ENCODE results near the gene SGCA. TPM values are rescaled to one million over a fixed set of nuclear protein-coding genes. Genes with fewer than 3 reads are reported as not detected.
A peak's percentile ranks its signal among the peaks of the same experiment; 100 is the strongest.

The SGCA gene
- total RNA-seq, 2 donors from 2014 or later = 0.51 to 2.6 TPM

DNA sequence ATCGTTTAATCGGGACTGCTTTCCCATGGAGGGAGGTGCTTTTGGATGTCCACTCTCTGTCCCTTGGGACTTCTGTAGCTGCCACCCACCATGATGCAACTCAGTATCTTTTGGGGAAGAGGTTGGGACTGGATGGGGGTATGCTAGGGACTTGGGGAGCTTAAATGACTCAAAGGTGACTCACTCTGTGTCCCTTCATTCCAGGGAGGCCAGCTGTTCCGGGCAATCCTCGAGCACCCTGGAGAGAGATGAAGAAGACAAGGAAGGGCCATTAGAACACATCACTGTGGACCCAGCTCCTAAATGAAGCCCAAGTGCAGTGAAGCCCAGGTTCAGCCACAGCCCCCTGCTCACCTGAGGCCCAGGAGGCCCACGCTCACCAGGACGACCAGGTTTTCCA is 31.0 kb downstream of the SGCA start:
- peaks cover 20% of the 10 kb centered on the region for H3K36me3 Mint-ChIP-seq (ENCODE audit: low read depth)
- peaks cover 8% of the 10 kb centered on the region for H3K4me1 Mint-ChIP-seq
- no peak for DNase-seq
- Histone ChIP-seq H3K27ac (ENCODE audit: low read depth, low read length) (no peak overlapping the region), H3K4me1 (ENCODE audit: control insufficient read depth, insufficient read depth, low read length) (no peaks in the 10 kb centered on the region), H3K9me3 (ENCODE audit: control insufficient read depth, low read length) (no peaks in the 10 kb centered on the region), H3K4me3 (ENCODE audit: low read length) (no peak overlapping the region), H3K9ac (ENCODE audit: extremely low read depth, low read length, poor library complexity, severe bottlenecking) (no peak overlapping the region), H3K27me3 (ENCODE audit: control insufficient read depth, insufficient read depth, low read length, poor library complexity, severe bottlenecking) (peaks cover 12% of the 10 kb centered on the region), H3K36me3 (ENCODE audit: control insufficient read depth, insufficient read depth, low read length) (peaks cover 9% of the 10 kb centered on the region)
- no peak for TF ChIP-seq CTCF (conservative IDR thresholded peaks at IDR 0.05)
- peaks cover 13% of the 10 kb centered on the region for H3K27me3 Mint-ChIP-seq (ENCODE audit: insufficient read depth)
- WGBS, 2 experiments (ENCODE audit: insufficient coverage in 1 of 2, insufficient read length in 1 of 2) = 89 to 92% methylated on average over 2 to 6 of the region's 6 CpGs
- no peak overlapping the region for H3K27ac Mint-ChIP-seq
- no peak overlapping the region for H3K4me3 Mint-ChIP-seq
- no peaks in the 10 kb centered on the region for H3K9me3 Mint-ChIP-seq

GRCh38 chr17:50198026-50198669 is 32.3 kb downstream of the SGCA start:
- Histone ChIP-seq H3K27ac (ENCODE audit: low read depth, low read length) (no peak overlapping the region), H3K9me3 (ENCODE audit: control insufficient read depth, low read length) (no peaks in the 10 kb centered on the region), H3K27me3 (ENCODE audit: control insufficient read depth, insufficient read depth, low read length, poor library complexity, severe bottlenecking) (peaks cover 23% of the 10 kb centered on the region), H3K36me3 (ENCODE audit: control insufficient read depth, insufficient read depth, low read length) (peaks cover 3% of the 10 kb centered on the region), H3K4me3 (ENCODE audit: low read length) (no peak overlapping the region), H3K9ac (ENCODE audit: extremely low read depth, low read length, poor library complexity, severe bottlenecking) (no peak overlapping the region), H3K4me1 (ENCODE audit: control insufficient read depth, insufficient read depth, low read length) (no peaks in the 10 kb centered on the region)
- Mint-ChIP-seq H3K4me3 (peak overlapping the region; percentile 72), H3K27me3 (ENCODE audit: insufficient read depth) (peaks cover 27% of the 10 kb centered on the region), H3K4me1 (peaks cover 8% of the 10 kb centered on the region), H3K36me3 (ENCODE audit: low read depth) (peaks cover 20% of the 10 kb centered on the region), H3K27ac (no peak overlapping the region), H3K9me3 (no peaks in the 10 kb centered on the region)
- peak; percentile 84 for TF ChIP-seq CTCF (conservative IDR thresholded peaks at IDR 0.05)
- whole genome bisulfite sequencing, 2 experiments (ENCODE audit: insufficient coverage in 1 of 2, insufficient read length in 1 of 2) = 65 to 75% methylated on average over 6 to 7 of the region's 7 CpGs
- peak; percentile 89 for DNase-seq

GRCh38 chr17:50199211-50199802 is 33.5 kb downstream of the SGCA start:
- Histone ChIP-seq H3K27ac (ENCODE audit: low read depth, low read length) (no peak overlapping the region), H3K9me3 (ENCODE audit: control insufficient read depth, low read length) (no peaks in the 10 kb centered on the region), H3K4me3 (ENCODE audit: low read length) (peak overlapping the region; percentile 74), H3K36me3 (ENCODE audit: control insufficient read depth, insufficient read depth, low read length) (no peaks in the 10 kb centered on the region), H3K9ac (ENCODE audit: extremely low read depth, low read length, poor library complexity, severe bottlenecking) (peak overlapping the region; percentile 38), H3K4me1 (ENCODE audit: control insufficient read depth, insufficient read depth, low read length) (no peaks in the 10 kb centered on the region), H3K27me3 (ENCODE audit: control insufficient read depth, insufficient read depth, low read length, poor library complexity, severe bottlenecking) (peaks cover 23% of the 10 kb centered on the region)
- 55% methylated on average over 10 to 41 of the region's 41 CpGs for WGBS, 2 experiments (ENCODE audit: insufficient coverage in 1 of 2, insufficient read length in 1 of 2)
- Mint-ChIP-seq H3K27ac (peak overlapping the region; percentile 97), H3K9me3 (no peaks in the 10 kb centered on the region), H3K4me3 (peak overlapping the region; percentile 72), H3K4me1 (peaks cover 8% of the 10 kb centered on the region), H3K27me3 (ENCODE audit: insufficient read depth) (peaks cover 38% of the 10 kb centered on the region), H3K36me3 (ENCODE audit: low read depth) (peaks cover 12% of the 10 kb centered on the region)
- DNase-seq = no peak
- TF ChIP-seq CTCF (conservative IDR thresholded peaks at IDR 0.05) = no peak

Data from endodermal cell (in vitro differentiated cells).